NCI-H2196 (cell line): ENCODE measurements around the gene PPFIA3.
"Not testable (repeated sequence)": the region's sequence is repeated elsewhere in the genome, so short reads cannot be mapped to it uniquely, and the experiment has no call there.

Experiments used
- DNase-seq: peaks from one replicate; lab custom pipeline; 2025; ENCODE audit not compliant: unreplicated experiment; lab: John Stamatoyannopoulos, UW

Gene PPFIA3

GRCh38 chr19:49123285-49123684, 3.9 kb downstream of the PPFIA3 start:
- not testable (repeated sequence) for DNase-seq

- no peak for DNase-seq
These were observed 5.8 kb downstream of the PPFIA3 start for GRCh38 chr19:49125025-49125731.

GRCh38 chr19:49126575-49126974, 7.2 kb downstream of the PPFIA3 start:
- no peak for DNase-seq

- not testable (repeated sequence) for DNase-seq
These were observed 7.9 kb downstream of the PPFIA3 start for GRCh38 chr19:49127225-49127624.

DNA sequence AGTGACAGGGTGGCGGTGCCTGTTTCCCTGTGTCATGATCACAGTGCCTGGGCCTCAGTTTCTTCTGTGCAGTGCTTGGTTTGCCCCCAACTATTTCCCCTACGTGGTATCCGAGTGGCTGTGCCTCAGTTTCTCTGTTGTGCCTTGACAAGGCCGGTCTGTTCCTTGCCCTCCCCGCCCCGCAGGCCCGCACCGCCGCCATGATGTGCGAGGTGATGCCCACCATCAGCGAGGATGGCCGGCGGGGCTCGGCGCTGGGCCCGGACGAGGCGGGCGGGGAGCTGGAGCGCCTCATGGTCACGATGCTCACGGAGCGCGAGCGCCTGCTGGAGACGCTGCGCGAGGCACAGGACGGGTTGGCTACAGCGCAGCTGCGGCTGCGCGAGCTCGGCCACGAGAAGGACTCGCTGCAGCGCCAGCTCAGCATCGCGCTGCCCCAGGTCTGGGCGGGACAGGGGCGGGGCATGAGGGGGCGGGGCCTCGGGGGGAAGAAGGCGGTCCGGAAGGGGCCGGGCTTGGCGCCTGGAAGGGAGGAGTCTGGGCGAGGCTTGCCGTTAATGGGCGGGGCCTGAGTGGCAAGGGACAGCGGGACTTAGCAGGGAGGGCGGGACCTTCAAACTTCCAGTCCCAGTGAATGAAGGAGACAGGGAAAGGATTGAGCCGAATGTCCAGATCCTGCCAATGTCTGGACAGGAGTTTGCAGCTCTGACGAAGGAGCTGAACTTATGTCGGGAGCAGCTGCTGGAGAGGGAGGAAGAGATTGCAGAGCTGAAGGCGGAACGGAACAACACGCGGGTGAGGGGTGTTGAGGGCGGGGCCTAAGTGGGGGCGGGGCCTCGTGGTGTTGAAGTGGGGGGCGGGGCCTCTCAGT, 8.6 kb downstream of the PPFIA3 start:
- peak; percentile 100 for DNase-seq

GRCh38 chr19:49128545-49129237, 9.3 kb downstream of the PPFIA3 start:
- no peak for DNase-seq

GRCh38 chr19:49129238-49129583, 9.9 kb downstream of the PPFIA3 start:
- peak; percentile 78 for DNase-seq

DNA sequence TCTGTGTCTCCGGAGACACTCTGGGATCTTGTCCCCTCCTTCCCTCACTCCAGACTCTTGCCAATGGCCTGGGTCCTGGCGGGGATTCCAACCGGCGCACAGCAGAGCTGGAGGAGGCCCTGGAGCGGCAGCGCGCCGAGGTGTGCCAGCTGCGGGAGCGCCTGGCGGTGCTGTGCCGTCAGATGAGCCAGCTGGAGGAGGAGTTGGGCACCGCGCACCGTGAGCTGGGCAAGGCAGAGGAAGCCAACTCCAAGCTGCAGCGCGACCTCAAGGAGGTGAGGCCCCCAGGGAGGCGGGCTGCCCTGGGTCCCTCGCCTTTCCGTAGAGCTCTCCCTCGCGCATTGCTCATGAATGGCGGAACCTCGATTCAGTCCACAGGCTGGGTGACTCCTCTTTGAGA, 11.0 kb downstream of the PPFIA3 start:
- no peak for DNase-seq

DNA sequence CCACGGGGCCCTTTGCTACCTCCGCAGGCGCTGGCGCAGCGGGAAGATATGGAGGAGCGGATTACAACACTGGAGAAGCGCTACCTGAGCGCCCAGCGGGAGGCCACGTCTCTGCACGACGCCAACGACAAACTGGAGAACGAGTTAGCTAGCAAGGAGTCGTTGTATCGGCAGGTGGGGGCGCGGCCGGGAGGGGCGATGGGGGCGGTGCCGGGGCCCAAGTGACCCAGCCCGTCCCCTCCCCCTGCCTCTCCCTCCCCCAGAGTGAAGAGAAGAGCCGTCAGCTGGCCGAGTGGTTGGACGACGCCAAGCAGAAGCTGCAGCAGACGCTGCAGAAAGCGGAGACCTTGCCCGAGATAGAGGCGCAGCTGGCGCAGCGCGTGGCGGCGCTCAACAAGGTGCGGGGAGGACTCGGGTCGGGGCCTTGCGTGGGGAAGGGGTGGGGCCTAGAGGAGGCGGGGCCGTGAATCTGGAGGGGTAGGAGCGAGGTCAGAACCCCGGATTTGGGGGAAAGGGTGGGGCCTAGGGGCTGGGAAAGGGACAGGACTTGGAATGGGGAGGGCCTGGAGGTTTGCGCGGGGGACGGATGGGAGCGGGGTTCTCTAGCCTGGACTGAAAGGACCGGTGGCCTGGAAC, 13.7 kb downstream of the PPFIA3 start:
- no peak for DNase-seq

DNA sequence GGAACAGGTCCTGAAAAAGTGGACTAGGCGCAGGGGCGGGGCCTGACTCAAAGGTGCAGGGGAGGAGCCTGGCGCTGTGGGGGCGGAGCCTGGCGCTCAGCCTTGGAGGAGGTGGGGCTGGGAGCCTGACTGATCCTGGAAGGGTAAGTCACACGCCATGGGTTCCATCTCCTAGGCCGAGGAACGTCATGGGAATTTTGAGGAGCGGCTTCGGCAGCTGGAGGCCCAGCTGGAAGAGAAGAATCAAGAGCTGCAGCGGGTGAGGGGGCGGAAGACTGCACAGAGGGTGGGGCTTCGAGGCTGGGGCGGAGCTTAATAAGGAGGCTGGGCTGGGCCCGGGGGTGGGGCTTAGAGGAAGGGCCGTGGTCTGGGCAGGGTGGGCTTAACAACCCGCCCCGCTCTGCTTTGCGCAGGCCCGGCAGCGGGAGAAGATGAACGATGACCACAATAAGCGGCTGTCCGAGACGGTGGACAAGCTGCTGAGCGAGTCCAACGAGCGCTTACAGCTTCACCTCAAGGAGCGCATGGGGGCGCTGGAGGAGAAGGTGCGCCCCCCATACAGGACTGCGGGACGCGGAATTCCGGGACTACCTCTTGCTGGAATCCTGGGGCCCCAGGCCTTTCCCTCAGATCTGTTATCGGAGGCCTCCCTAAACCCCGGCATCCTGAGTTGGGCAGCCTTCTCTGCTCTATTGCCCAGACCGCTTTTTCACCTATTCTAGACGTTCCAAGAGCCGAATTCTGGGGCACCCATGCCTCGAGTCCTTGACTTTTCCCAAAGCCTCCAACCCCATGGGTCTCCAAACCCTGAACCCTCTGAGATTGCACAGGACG, 14.5 kb downstream of the PPFIA3 start:
- no peak for DNase-seq

DNA sequence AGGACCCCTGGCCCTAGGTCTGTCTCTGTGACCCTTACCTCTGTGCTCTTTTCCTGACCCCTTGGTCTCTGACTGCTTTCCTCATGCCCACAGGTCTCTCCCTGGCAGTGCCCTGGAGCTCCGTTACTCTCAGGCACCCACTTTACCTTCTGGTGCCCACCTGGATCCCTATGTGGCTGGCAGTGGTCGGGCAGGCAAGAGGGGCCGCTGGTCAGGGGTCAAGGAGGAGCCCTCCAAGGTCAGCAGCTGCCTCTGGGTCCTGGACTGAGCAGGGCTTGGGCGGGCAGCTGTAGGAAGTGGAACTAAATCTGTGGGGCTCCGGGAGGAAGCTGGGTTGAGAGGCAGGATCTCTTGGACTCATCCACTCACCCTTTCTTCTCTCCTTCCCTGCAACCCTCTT, 16.3 kb downstream of the PPFIA3 start:
- no peak for DNase-seq

GRCh38 chr19:49136771-49137171, 17.4 kb downstream of the PPFIA3 start:
- DNase-seq, result no peak

DNA sequence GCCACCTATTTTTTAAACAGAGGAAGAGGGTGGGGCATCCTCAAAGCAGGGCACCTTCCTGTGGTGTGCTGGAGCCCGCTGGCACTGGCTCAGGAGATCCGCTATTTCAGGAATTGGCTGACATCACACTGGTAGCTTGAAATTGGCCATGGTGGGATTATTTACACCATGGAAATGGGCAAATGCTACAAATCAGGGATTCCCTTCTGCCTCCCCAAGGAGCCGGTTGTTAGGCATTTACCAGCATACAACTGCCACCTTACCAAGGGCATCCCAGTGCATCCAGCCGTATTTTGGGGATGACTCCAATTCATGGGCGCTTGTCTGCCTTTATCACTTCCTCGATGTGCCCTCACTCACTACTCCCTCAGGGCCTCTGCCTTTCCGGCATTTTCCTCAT, 21.6 kb downstream of the PPFIA3 start:
- no peak for DNase-seq

DNA sequence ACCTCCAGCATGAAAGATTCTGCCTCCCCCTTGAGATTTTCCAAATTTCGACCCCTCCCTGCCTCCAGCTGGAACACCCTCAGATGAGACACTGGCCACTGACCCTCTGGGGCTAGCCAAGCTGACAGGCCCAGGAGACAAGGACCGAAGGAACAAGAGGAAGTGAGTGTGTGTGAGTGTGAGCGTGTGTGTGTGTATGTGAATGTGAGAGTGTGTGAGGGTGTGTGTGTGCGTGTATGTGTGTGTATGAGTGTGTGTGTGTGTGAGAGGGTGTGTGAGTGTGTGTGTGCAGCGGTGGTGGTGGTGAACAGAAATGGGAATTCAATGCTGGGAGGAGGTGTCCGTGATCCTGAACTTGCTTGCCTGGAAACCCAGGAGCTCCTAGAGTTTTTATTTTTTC, 22.0 kb downstream of the PPFIA3 start:
- DNase-seq, result no peak

DNA sequence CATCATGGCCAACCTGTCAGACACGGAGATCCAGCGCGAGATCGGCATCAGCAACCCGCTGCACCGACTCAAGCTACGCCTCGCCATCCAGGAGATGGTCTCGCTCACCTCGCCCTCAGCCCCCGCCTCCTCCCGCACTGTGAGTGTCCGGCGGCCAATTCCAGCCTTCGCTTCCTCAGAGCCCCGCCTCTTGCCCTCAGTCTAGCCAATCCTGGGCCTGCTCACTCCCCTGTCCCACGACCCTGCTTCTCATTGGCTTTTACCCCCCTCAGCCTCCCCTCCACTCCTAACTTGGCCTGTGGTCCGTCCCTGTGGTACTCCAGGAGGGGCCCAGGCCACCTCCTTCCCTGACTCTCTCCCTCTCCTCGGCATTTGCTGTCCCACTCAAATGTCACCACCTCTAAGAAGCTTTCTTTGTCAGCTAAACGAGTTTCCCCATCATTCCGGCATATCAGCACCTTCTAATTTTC, 23.6 kb downstream of the PPFIA3 start:
- peak; percentile 95 for DNase-seq

DNA sequence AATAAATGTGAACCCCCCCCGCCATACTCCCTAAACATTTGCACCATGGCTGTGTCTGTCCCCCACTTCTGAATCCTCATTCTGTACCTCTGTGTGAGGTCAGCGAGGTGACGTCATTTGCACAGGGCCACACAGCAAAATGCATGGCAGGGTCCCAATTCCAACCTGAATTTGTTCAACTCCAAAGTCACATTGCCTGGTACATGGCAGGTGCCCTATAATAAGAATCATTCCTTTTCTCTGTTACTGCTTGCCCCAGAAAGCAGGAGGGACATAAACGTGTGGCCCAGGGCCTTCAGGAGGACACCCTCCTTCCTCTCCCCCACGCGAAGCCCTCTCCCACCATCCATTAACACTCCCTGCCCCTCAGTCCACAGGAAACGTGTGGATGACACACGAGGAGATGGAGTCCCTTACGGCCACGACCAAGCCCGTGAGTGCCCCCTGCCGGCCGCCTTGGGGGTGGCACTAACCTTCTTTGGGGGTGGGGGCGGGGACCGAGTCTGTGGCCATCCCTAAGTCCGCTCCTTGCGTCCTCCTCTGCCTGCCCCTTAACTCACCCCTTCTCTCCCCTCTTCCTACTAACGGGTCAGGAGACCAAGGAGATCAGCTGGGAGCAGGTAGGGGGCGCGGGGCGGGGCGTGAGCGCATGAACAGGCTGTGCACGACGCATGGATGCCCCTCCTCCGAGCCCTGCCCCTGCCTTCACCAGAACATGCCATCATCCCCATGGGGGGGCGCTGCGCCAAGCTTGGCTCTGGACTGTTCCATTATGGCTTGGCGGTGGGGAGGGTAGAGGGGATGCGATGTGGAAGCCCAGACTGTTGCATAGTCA, 26.4 kb downstream of the PPFIA3 start:
- peak; percentile 68 for DNase-seq

DNA sequence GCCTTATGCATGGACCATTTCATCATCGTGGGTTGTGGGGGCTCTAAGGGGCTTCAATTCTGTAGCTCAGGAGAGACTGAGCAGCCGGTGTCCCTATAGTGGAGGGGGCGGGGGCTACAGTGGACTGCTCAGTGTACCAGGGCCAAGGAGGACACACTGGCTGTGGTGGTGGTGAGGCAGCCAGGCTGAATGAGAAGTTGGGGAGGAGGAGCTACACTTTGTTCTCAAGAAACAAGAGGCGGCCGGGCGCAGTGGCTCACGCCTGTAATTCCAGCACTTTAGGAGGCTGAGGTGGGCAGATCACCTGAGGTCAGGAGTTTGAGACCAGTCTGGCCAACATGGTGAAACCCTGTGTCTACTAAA, 27.0 kb downstream of the PPFIA3 start:
- DNase-seq, result not testable (repeated sequence)

DNA sequence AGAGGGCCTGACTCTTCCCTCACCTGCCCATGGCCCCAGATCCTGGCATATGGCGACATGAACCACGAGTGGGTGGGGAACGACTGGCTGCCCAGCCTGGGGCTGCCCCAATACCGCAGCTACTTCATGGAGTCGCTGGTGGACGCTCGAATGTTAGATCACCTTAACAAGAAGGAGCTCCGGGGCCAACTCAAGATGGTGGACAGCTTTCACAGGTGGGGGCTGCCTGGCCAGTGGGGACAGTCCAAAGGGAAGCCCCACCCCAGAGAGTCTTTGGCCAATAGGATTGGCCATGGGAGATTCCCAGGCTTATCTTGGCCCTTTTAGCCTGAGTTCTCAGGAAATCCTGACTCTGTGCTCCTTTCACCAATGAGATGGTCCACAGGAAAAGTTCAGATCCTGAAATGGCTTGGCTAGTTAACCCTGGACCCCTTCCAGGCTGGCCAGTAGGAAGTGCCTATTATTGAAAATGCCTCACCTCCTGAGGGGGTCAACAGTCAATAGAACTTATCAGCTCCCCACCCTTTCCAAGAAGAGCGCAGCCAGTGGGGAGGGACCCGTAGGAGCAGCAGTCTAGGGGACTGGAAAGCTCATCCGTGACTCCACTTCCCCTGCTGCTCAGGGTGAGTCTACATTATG, 28.8 kb downstream of the PPFIA3 start:
- no peak for DNase-seq
